GM06990 (cell line): ENCODE measurements around the gene STOM.

ENCODE experiments used
- DNase-seq: peaks from one replicate; pipeline ENCODE4 v3.0.0-alpha.2; 2011; ENCODE audit not compliant: insufficient read length; ENCODE audit errors: extremely low read depth
- H3K27me3 ChIP-seq: replicated peaks from 2 replicates; pipeline ENCODE4 v1.6.0; 2011; ENCODE audit warnings: low read length; ENCODE audit not compliant: control insufficient read depth, insufficient read depth
- H3K36me3 ChIP-seq: 2 replicates; pipeline ENCODE4 v1.5.1; 2011; ENCODE audit warnings: low read length; ENCODE audit not compliant: control insufficient read depth, insufficient read depth
- H3K4me3 ChIP-seq: replicated peaks from 2 replicates; pipeline ENCODE4 v1.5.1; 2011; ENCODE audit warnings: low read depth, mild to moderate bottlenecking, control low read depth, low read length
- TF ChIP-seq, protein P1 (sequence below): IDR thresholded peaks from 2 replicates; pipeline ENCODE4 v1.5.1; 2011; ENCODE audit warnings: low read length, control low read depth, mild to moderate bottlenecking, inconsistent platforms; ENCODE audit not compliant: insufficient read depth, poor library complexity, severe bottlenecking

STOM gene

DNA sequence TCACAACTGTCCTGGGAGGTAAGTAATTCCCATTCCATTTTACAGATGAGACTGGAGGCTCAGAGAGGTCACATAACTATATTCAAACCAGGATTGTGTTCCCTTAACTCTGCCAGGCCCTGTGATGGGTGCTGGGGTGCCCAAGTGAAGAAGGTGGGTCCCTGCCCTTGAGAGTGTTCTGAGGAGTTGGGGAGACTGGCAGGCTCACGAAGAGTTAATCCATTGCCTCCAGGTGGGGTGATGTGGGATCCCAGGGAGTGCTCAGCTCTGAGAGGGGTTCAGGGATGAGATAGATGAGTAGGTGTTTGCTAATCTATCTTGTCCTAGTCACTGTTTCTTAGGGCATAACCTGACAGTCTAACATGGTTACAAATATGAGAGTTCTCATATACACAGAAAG lies 65.3 kb downstream of the STOM start:
- TF ChIP-seq, protein P1, sequence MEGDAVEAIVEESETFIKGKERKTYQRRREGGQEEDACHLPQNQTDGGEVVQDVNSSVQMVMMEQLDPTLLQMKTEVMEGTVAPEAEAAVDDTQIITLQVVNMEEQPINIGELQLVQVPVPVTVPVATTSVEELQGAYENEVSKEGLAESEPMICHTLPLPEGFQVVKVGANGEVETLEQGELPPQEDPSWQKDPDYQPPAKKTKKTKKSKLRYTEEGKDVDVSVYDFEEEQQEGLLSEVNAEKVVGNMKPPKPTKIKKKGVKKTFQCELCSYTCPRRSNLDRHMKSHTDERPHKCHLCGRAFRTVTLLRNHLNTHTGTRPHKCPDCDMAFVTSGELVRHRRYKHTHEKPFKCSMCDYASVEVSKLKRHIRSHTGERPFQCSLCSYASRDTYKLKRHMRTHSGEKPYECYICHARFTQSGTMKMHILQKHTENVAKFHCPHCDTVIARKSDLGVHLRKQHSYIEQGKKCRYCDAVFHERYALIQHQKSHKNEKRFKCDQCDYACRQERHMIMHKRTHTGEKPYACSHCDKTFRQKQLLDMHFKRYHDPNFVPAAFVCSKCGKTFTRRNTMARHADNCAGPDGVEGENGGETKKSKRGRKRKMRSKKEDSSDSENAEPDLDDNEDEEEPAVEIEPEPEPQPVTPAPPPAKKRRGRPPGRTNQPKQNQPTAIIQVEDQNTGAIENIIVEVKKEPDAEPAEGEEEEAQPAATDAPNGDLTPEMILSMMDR, result no peak
- H3K27me3 ChIP-seq, result 0 out of 2 replicates have a peak, but pooled peaks cover 2% of the 10 kb centered on the region
- H3K4me3 ChIP-seq, result no peak overlapping the region
- no peaks in the 10 kb centered on the region for H3K36me3 ChIP-seq
- DNase-seq, result no peak

DNA sequence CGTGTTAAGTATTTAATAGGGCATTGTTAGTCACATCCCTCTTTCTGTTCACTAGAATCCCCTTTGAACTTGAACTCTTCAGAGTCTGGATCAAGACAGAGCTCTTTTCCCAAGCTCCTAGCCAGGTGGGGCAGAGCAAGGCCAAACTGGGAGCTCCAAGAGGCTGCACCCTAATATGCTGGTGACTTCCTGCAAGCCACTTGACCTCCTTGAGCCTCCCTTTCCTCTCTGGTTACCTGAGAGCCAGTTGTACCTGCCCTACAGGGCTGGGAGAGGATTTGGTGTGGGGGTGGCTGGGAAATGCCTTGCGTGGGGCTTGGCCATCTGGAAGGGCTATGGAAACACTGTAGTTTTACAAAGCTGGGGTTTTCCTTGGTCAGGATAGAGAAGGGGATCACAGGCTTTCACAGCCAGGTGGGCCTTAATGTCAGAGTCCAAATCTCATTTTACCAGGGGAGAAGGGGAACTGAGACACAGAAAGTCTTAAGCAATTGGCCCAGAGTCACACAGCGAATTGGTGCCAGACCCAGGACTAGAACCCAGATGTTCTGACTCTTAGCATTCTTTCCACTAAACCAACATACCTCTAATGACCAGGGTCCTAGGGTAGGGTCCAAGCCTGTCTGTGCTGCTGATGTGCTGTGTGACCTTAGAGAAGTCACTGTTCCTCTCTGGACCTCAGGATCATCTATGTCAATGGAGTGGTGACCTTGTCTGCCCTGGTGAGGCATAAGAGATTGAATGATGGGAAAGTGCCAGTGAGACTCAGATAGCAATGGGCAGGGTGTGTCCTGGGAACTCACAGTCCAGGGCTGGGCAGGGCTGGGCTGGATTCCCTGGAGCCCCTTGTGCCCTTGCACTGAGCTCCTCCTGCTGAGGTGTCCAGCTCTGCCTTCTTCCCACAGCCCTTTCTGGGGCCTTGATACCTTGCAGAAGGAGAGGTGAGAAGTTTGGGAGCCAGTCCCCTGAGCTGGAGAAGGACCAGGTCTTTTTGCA lies 66.3 kb downstream of the STOM start:
- H3K4me3 ChIP-seq, result no peak overlapping the region
- H3K36me3 ChIP-seq, result no peaks in the 10 kb centered on the region
- 0 out of 2 replicates have a peak, but pooled peaks cover 2% of the 10 kb centered on the region for H3K27me3 ChIP-seq
- TF ChIP-seq, protein P1, result no peak
- no peak for DNase-seq

DNA sequence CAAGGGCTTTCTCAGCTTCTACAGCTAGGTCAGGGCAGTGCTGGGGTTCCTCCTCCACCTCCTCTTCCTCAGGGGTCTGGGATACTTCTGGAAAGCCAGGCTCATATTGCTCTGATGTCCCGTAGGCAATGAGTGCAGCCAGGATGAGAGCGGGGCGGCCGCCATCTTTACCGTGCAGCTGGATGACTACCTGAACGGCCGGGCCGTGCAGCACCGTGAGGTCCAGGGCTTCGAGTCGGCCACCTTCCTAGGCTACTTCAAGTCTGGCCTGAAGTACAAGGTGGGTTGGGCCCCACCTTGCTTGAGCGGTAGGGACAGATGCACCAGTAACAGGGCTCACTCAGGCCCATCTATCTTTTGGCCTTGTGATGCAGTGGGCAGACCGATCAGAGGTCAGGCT lies 67.3 kb downstream of the STOM start:
- H3K4me3 ChIP-seq, result no peak overlapping the region
- DNase-seq, result no peak
- 0 out of 2 replicates have a peak, but pooled peaks cover 2% of the 10 kb centered on the region for H3K27me3 ChIP-seq
- no peaks in the 10 kb centered on the region for H3K36me3 ChIP-seq
- TF ChIP-seq, protein P1, result no peak

DNA sequence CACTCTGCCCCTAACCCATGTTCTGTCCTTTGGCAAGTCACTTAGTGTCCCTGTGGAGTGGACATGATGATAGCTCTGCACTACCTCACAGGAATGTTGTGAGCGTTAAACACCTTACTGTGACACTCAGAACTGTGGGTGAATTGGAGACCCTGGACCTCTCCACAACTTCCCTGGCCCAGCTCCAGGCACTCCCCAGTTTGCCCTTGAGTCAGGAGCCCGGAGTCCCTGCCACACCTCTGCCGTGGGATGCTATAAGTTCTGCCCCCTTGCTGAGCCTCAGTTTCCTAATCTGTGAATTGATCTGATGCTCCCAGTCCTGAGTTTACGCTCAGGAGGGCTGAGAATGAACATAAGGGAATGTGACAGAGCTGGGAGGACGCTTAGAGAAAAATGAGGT lies 67.7 kb downstream of the STOM start:
- Histone ChIP-seq H3K36me3 (no peaks in the 10 kb centered on the region), H3K4me3 (no peak overlapping the region), H3K27me3 (0 out of 2 replicates have a peak, but pooled peaks cover 2% of the 10 kb centered on the region)
- no peak for DNase-seq
- TF ChIP-seq, protein P1, result no peak

DNA sequence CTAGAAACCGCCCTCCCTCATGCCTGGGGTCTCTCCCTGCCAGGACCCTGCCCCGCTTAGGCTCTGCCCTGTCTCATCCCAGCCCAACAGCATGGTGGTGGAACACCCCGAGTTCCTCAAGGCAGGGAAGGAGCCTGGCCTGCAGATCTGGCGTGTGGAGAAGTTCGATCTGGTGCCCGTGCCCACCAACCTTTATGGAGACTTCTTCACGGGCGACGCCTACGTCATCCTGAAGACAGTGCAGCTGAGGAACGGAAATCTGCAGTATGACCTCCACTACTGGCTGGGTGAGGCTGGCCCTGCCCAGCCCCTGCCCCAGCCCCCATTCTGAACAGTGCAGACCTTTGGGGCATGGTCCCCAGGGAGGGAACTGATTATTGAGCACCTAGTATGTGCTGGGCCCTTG lies 68.2 kb downstream of the STOM start:
- H3K36me3 ChIP-seq, result no peaks in the 10 kb centered on the region
- no peak for DNase-seq
- TF ChIP-seq, protein P1, result no peak

More for the DNA sequence above, 68.2 kb downstream of the STOM start:
- Histone ChIP-seq H3K4me3 (no peak overlapping the region), H3K27me3 (0 out of 2 replicates have a peak, but pooled peaks cover 2% of the 10 kb centered on the region)
